GM19238 (cell line): Measurements from ENCODE around the gene GSTA2.
"Not testable (repeated sequence)": the region's sequence is repeated elsewhere in the genome, so short reads cannot be mapped to it uniquely, and the experiment has no call there.

Experiments
- DNase-seq: peaks from one replicate; pipeline ENCODE4 v3.0.0; 2011; ENCODE audit warnings: low spot score; ENCODE audit not compliant: insufficient read length

GSTA2 gene

GRCh38 chr6:52763322-52763916 lies at the start of gene GSTA2:
Gene GSTA2 (minus strand): TSS chr6:52763475. CDS start chr6:52757947, 5,528 bp downstream.
- DNase-seq: not testable (repeated sequence)

DNA sequence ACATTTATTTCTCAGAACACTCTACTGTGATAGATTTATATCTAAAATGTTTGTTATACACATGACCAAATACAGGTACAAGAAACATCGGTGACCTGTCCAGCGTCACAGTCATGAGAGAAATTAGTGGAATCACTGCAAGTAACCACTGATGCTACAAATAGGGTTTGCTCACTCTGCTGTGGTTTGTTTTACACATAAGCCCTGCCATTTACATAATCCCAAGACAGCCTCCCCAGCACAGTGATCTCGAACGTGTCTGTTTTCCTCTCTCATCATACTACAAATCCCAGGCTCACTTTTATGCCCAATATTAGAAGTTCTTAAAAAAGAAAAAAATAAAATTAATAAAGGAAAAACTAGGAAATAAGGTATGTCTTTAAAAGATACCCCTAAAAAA lies 46.5 kb upstream of the GSTA2 start:
- DNase-seq: not testable (repeated sequence)

DNA sequence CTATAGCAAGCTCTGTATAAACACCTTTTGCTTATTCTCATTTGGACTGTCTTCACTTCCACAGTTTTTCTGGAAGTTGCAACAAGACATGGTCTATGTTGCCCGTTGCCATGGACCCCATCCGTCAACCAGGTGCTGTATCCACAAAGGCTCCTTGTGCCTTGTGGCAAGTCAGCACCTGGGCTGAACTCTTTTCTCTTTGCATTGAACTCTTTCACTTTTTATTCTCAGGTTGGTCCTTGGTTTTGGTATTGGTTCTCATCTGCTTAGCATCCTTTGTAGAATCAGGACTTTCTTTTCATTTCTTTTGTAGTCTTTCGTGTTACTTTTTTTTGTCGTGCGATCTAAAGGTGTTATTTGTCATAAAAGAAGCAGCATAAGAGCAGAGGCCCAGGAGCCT lies 45.4 kb upstream of the GSTA2 start:
- no peak for DNase-seq

GRCh38 chr6:52803668-52804255 lies 40.5 kb upstream of the GSTA2 start, which contains the start of gene GSTA1:
Gene GSTA1 (minus strand): TSS chr6:52803816. CDS start chr6:52799267, 4,549 bp downstream.
- not testable (repeated sequence) for DNase-seq

GRCh38 chr6:52802806-52803205 lies 39.5 kb upstream of the GSTA2 start:
- DNase-seq: no peak

GRCh38 chr6:52801188-52801841 lies 38.0 kb upstream of the GSTA2 start:
- no peak for DNase-seq

- DNase-seq: not testable (repeated sequence)
Measured at GRCh38 chr6:52799272-52799671, 36.0 kb upstream of the GSTA2 start.

DNA sequence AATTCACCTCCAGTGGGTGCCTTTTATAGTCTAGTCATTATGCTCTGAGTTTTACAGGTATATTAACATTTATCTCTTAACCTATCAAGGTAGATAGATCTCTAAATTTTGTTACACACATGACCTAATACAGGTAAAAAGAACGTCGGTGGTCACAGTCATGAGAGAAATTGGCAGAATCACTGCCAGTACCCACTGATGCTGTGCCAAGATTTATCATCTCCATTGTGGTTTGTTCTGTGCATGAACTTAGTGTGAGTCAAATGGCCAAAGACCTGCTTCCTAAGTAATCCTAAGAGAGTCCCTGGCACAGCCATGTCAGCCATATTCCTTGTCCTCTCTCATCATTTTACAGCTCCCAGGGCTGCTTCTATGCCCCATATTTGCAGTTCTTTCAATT lies 31.1 kb upstream of the GSTA2 start:
- not testable (repeated sequence) for DNase-seq

- no peak for DNase-seq
Measured at GRCh38 chr6:52790861-52791260, 27.6 kb upstream of the GSTA2 start.

GRCh38 chr6:52789658-52790057 lies 26.4 kb upstream of the GSTA2 start:
- not testable (repeated sequence) for DNase-seq

DNA sequence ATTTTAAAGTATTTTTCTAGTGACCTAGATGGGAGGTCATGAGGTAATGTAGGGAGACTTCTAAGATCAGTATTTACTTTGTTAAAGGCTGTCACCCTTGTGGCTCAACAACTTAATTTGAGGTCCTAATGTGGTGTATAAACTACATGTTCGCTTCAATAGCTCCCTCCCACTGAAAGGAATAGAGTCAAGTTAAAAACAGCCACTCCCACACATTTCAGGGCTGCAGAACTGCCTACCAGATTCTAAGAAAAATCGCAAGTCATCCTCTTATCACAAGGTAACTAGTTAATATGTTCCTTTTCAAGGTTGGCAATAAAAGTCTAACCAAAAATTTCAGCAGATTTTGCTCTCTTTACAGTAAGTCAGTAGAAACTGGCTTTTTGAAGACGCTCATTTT lies 25.2 kb upstream of the GSTA2 start:
- no peak for DNase-seq

GRCh38 chr6:52787917-52788316 lies 24.6 kb upstream of the GSTA2 start:
- DNase-seq: no peak

- DNase-seq: no peak
Measured at GRCh38 chr6:52786249-52786956, 23.1 kb upstream of the GSTA2 start.

- not testable (repeated sequence) for DNase-seq
Measured at GRCh38 chr6:52782696-52783274, 19.5 kb upstream of the GSTA2 start.

GRCh38 chr6:52782209-52782608 lies 18.9 kb upstream of the GSTA2 start:
- not testable (repeated sequence) for DNase-seq

DNA sequence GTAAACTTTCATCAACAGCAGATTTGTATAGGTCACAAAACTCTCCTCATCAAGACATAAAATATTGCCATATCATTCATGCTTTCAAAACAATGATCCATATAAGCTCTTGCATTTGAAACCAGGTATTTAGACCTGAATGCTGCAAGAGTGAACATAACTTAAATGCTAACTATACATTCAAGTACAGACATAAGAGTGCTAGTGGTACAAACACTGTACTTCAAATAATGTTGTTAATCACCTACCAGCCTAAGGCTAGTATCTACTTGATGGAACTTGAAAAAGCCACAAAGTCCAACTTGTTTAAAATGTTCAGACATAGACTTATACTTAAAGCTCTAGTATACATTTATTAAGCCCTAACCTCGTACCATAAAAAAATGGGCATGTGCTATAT lies 16.0 kb upstream of the GSTA2 start:
- DNase-seq: no peak

- DNase-seq: not testable (repeated sequence)
Measured at GRCh38 chr6:52776711-52777351, 13.6 kb upstream of the GSTA2 start.

GRCh38 chr6:52769399-52769798 lies 6.1 kb upstream of the GSTA2 start:
- not testable (repeated sequence) for DNase-seq

DNA sequence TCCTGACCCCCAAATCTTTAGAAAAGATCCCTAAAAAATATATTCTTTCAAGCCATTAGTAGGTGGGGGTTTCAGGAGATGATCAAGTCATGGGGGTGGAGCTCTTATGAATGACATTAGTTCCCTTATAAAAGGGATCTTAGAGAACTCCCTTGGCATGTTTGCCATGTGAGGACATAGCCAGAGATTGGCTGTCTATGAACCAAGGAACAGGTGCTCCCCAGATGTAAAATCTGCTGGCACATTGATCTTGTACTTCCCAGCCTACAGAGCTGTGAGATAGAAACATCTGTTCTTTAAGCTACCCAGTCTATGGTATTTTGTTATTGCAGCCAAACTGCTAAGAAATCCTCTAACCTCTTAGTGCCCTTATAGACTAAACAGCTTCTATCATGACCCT lies 4.4 kb upstream of the GSTA2 start:
- DNase-seq: not testable (repeated sequence)

GRCh38 chr6:52761673-52762491 lies 1.4 kb downstream of the GSTA2 start:
- not testable (repeated sequence) for DNase-seq
